ENCODE measurements around the gene MARS1.

- TF ChIP-seq, protein P1, sequence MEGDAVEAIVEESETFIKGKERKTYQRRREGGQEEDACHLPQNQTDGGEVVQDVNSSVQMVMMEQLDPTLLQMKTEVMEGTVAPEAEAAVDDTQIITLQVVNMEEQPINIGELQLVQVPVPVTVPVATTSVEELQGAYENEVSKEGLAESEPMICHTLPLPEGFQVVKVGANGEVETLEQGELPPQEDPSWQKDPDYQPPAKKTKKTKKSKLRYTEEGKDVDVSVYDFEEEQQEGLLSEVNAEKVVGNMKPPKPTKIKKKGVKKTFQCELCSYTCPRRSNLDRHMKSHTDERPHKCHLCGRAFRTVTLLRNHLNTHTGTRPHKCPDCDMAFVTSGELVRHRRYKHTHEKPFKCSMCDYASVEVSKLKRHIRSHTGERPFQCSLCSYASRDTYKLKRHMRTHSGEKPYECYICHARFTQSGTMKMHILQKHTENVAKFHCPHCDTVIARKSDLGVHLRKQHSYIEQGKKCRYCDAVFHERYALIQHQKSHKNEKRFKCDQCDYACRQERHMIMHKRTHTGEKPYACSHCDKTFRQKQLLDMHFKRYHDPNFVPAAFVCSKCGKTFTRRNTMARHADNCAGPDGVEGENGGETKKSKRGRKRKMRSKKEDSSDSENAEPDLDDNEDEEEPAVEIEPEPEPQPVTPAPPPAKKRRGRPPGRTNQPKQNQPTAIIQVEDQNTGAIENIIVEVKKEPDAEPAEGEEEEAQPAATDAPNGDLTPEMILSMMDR (IDR thresholded peaks at IDR 0.05): no peak
- TF ChIP-seq POLR2A (IDR thresholded peaks at IDR 0.05): no peak
These were observed 58.1 kb downstream of the MARS1 start for GRCh38 chr12:57545809-57546437.

Measured in stomach (tissue), 4 donors.